Measurements from ENCODE around the gene RHOBTB3.

RHOBTB3 gene

GRCh38 chr5:95781101-95781583 is 50.0 kb downstream of the RHOBTB3 start:
- TF ChIP-seq CTCF (conservative IDR thresholded peaks at IDR 0.05; ENCODE audit: low read depth, low read length): peak; percentile 91
- peak; percentile 92 for DNase-seq (ENCODE audit: low read depth)
- no peak overlapping the region for H3K4me3 ChIP-seq (ENCODE audit: low read depth, low read length)

- no peak for TF ChIP-seq CTCF (conservative IDR thresholded peaks at IDR 0.05; ENCODE audit: low read depth, low read length)
- no peak overlapping the region for H3K4me3 ChIP-seq (ENCODE audit: low read depth, low read length)
- DNase-seq (ENCODE audit: low read depth): no peak
Measured at GRCh38 chr5:95782181-95782580, 51.0 kb downstream of the RHOBTB3 start.

GRCh38 chr5:95783661-95784060 is 52.5 kb downstream of the RHOBTB3 start:
- TF ChIP-seq CTCF (conservative IDR thresholded peaks at IDR 0.05; ENCODE audit: low read depth, low read length): no peak

GRCh38 chr5:95784514-95785302 is 53.6 kb downstream of the RHOBTB3 start:
- TF ChIP-seq CTCF (conservative IDR thresholded peaks at IDR 0.05; ENCODE audit: low read depth, low read length): no peak
- no peak for DNase-seq (ENCODE audit: low read depth)
- no peak overlapping the region for H3K4me3 ChIP-seq (ENCODE audit: low read depth, low read length)

More at GRCh38 chr5:95783661-95784060, 52.5 kb downstream of the RHOBTB3 start:
- H3K4me3 ChIP-seq (ENCODE audit: low read depth, low read length): no peak overlapping the region
- no peak for DNase-seq (ENCODE audit: low read depth)

GRCh38 chr5:95786821-95787418 is 55.8 kb downstream of the RHOBTB3 start:
- TF ChIP-seq CTCF (conservative IDR thresholded peaks at IDR 0.05; ENCODE audit: low read depth, low read length): no peak
- DNase-seq (ENCODE audit: low read depth): peak; percentile 76
- H3K4me3 ChIP-seq (ENCODE audit: low read depth, low read length): no peak overlapping the region

GRCh38 chr5:95788493-95788892 is 57.4 kb downstream of the RHOBTB3 start:
- DNase-seq (ENCODE audit: low read depth): no peak
- TF ChIP-seq CTCF (conservative IDR thresholded peaks at IDR 0.05; ENCODE audit: low read depth, low read length): no peak
- H3K4me3 ChIP-seq (ENCODE audit: low read depth, low read length): no peak overlapping the region
